Esophagus squamous epithelium (tissue), 4 donors: ENCODE data around the gene APOLD1.

ENCODE experiments used
- CTCF ChIP-seq, 6 experiments: fragments of 450-650 bp in 4 of 6; fragments of 200-600 bp in 2 of 6; sonication (generic) in 2 of 6; IDR thresholded peaks; one replicate each; pipeline ENCODE4 v1.5.1; 2016 to 2019; ENCODE audit warnings: antibody characterized with exemption in 6 of 6, mild to moderate bottlenecking in 4 of 6, moderate library complexity in 4 of 6
- POLR2A ChIP-seq, 4 donors: fragments of 450-650 bp; IDR thresholded peaks; one replicate each; pipeline ENCODE4 v1.6.1; 2017; ENCODE audit warnings: antibody characterized with exemption in 4 of 4, mild to moderate bottlenecking in 4 of 4, moderate library complexity in 3 of 4

GRCh38 chr12:12749433-12749832 lies 36.0 kb upstream of the APOLD1 start:
- TF ChIP-seq CTCF (IDR thresholded peaks at IDR 0.05) (no peak), POLR2A (IDR thresholded peaks at IDR 0.05) (no peak)
